ENCODE results near the gene MAGI1. TPM values are rescaled to one million over a fixed set of nuclear protein-coding genes. Genes with fewer than 3 reads are reported as not detected.

MAGI1 gene
- total RNA-seq, 3 donors from 2014 or later (not counting 1 experiment from before 2014, with no cell fraction given): not detected

DNA sequence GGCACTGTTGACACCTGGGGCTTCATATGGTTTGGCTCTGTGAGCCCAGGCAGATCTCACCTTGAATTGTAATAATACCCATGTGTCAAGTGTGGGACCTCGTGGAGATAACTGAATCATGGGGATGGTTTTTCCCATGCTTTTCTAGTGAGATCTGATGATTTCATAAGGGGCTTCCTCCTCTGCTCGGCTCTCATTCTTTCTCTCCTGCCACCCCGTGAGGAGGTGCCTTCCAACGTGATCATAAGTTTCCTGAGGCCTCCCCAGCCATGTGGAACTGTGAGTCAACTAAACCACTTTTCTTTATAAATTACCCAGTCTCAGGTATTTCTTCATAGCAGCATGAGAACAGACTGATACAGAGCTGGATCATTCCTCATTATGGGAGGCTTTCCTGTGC is 695.0 kb downstream of the MAGI1 start:
- Mint-ChIP-seq H3K9me3 (peaks cover 6 to 9% of the 10 kb centered on the region in 2 donors), H3K27me3 (ENCODE audit: low read depth in 2 of 2) (no peaks in the 10 kb centered on the region), H3K27ac (no peak overlapping the region), H3K4me1 (no peaks in the 10 kb centered on the region), H3K4me3 (no peak overlapping the region), H3K36me3 (no peaks in the 10 kb centered on the region)
- no peak for ATAC-seq
- H3K9me3 ChIP-seq (ENCODE audit: control insufficient read depth, insufficient read depth, low read length): no peaks in the 10 kb centered on the region
- DNase-seq: no peak
- no peak overlapping the region for H3K4me3 ChIP-seq (ENCODE audit: low read length)
- no peaks in the 10 kb centered on the region for H3K36me3 ChIP-seq (ENCODE audit: control insufficient read depth, insufficient read depth, low read length)
- 61% methylated on average over 4 of the region's 4 CpGs for WGBS (ENCODE audit: insufficient coverage)
- H3K4me1 ChIP-seq (ENCODE audit: control insufficient read depth, insufficient read depth, low read length): no peaks in the 10 kb centered on the region
- H3K27ac ChIP-seq (ENCODE audit: low read length): no peak overlapping the region
- intact Hi-C loops (cut with micrococcal nuclease): no loop called here
- TF ChIP-seq, protein P1, sequence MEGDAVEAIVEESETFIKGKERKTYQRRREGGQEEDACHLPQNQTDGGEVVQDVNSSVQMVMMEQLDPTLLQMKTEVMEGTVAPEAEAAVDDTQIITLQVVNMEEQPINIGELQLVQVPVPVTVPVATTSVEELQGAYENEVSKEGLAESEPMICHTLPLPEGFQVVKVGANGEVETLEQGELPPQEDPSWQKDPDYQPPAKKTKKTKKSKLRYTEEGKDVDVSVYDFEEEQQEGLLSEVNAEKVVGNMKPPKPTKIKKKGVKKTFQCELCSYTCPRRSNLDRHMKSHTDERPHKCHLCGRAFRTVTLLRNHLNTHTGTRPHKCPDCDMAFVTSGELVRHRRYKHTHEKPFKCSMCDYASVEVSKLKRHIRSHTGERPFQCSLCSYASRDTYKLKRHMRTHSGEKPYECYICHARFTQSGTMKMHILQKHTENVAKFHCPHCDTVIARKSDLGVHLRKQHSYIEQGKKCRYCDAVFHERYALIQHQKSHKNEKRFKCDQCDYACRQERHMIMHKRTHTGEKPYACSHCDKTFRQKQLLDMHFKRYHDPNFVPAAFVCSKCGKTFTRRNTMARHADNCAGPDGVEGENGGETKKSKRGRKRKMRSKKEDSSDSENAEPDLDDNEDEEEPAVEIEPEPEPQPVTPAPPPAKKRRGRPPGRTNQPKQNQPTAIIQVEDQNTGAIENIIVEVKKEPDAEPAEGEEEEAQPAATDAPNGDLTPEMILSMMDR (IDR thresholded peaks at IDR 0.05): no peak
- no peaks in the 10 kb centered on the region for H3K27me3 ChIP-seq (ENCODE audit: control insufficient read depth, insufficient read depth, low read length)

- Histone ChIP-seq H3K4me1 (ENCODE audit: control insufficient read depth, insufficient read depth, low read length) (no peaks in the 10 kb centered on the region), H3K9me3 (ENCODE audit: control insufficient read depth, insufficient read depth, low read length) (no peaks in the 10 kb centered on the region), H3K27ac (ENCODE audit: low read length) (no peak overlapping the region), H3K4me3 (ENCODE audit: low read length) (no peak overlapping the region), H3K36me3 (ENCODE audit: control insufficient read depth, insufficient read depth, low read length) (no peaks in the 10 kb centered on the region), H3K27me3 (ENCODE audit: control insufficient read depth, insufficient read depth, low read length) (no peaks in the 10 kb centered on the region)
- no peaks in the 10 kb centered on the region for H3K36me3 Mint-ChIP-seq
- intact Hi-C loops (cut with micrococcal nuclease): no loop called here
- no peaks in the 10 kb centered on the region for H3K27me3 Mint-ChIP-seq (ENCODE audit: low read depth in 2 of 2)
- peaks cover 6 to 9% of the 10 kb centered on the region in 2 donors for H3K9me3 Mint-ChIP-seq
- ATAC-seq (no peak), DNase-seq (no peak)
- no peaks in the 10 kb centered on the region for H3K4me1 Mint-ChIP-seq
- H3K4me3 Mint-ChIP-seq: no peak overlapping the region
- TF ChIP-seq, protein P1 (IDR thresholded peaks at IDR 0.05): no peak
- H3K27ac Mint-ChIP-seq: no peak overlapping the region
- 93% methylated on average over 5 of the region's 6 CpGs for WGBS (ENCODE audit: insufficient coverage)
These were observed 695.7 kb downstream of the MAGI1 start for GRCh38 chr3:65343026-65343425.

- ATAC-seq (no peak), DNase-seq (no peak)
- Mint-ChIP-seq H3K4me1 (no peaks in the 10 kb centered on the region), H3K27ac (no peak overlapping the region), H3K9me3 (peaks cover 8 to 11% of the 10 kb centered on the region in 2 donors), H3K27me3 (ENCODE audit: low read depth in 2 of 2) (no peaks in the 10 kb centered on the region), H3K4me3 (no peak overlapping the region), H3K36me3 (no peaks in the 10 kb centered on the region)
- Histone ChIP-seq H3K27ac (ENCODE audit: low read length) (no peak overlapping the region), H3K27me3 (ENCODE audit: control insufficient read depth, insufficient read depth, low read length) (no peaks in the 10 kb centered on the region), H3K36me3 (ENCODE audit: control insufficient read depth, insufficient read depth, low read length) (no peaks in the 10 kb centered on the region), H3K4me3 (ENCODE audit: low read length) (no peak overlapping the region), H3K4me1 (ENCODE audit: control insufficient read depth, insufficient read depth, low read length) (no peaks in the 10 kb centered on the region), H3K9me3 (ENCODE audit: control insufficient read depth, insufficient read depth, low read length) (no peaks in the 10 kb centered on the region)
- WGBS (ENCODE audit: insufficient coverage): 52% methylated on average over 12 of the region's 12 CpGs
- TF ChIP-seq, protein P1 (IDR thresholded peaks at IDR 0.05): no peak
- intact Hi-C loops (cut with micrococcal nuclease): no loop called here
These were observed 696.5 kb downstream of the MAGI1 start for GRCh38 chr3:65342084-65342683.

- no peaks in the 10 kb centered on the region for H3K36me3 ChIP-seq (ENCODE audit: control insufficient read depth, insufficient read depth, low read length)
- 63% methylated on average over 2 of the region's 2 CpGs for WGBS (ENCODE audit: insufficient coverage)
- no peaks in the 10 kb centered on the region for H3K4me1 ChIP-seq (ENCODE audit: control insufficient read depth, insufficient read depth, low read length)
- Mint-ChIP-seq H3K36me3 (no peaks in the 10 kb centered on the region), H3K27me3 (ENCODE audit: low read depth in 2 of 2) (no peaks in the 10 kb centered on the region), H3K27ac (no peak overlapping the region), H3K4me3 (no peak overlapping the region), H3K9me3 (peaks cover 11 to 17% of the 10 kb centered on the region in 2 donors), H3K4me1 (no peaks in the 10 kb centered on the region)
- no peak overlapping the region for H3K4me3 ChIP-seq (ENCODE audit: low read length)
- no peaks in the 10 kb centered on the region for H3K27me3 ChIP-seq (ENCODE audit: control insufficient read depth, insufficient read depth, low read length)
- no peaks in the 10 kb centered on the region for H3K9me3 ChIP-seq (ENCODE audit: control insufficient read depth, insufficient read depth, low read length)
- DNase-seq: no peak
- ATAC-seq: no peak
- intact Hi-C loops (cut with micrococcal nuclease): no loop called here
- no peak overlapping the region for H3K27ac ChIP-seq (ENCODE audit: low read length)
- TF ChIP-seq, protein P1 (IDR thresholded peaks at IDR 0.05): no peak
These were observed 699.5 kb downstream of the MAGI1 start for GRCh38 chr3:65339192-65339740.

Data from natural killer cell (primary cell).